Measurements from ENCODE around the gene COPS6.

- TF ChIP-seq POLR2AphosphoS5 (IDR thresholded peaks at IDR 0.05): no peak
- TF ChIP-seq POLR2A (IDR thresholded peaks at IDR 0.05): no peak
- TF ChIP-seq CTCF (IDR thresholded peaks at IDR 0.05): no peak
- TF ChIP-seq EP300 (IDR thresholded peaks at IDR 0.05): no peak
Measured at GRCh38 chr7:100095289-100095688, 6.5 kb downstream of the COPS6 start.
